ENCODE measurements around the gene ZFC3H1. TPM values are rescaled to one million over a fixed set of nuclear protein-coding genes. Genes with fewer than 3 reads are reported as not detected.
A peak's percentile ranks its signal among the peaks of the same experiment; 100 is the strongest.

Gene ZFC3H1
- total and polyA plus RNA-seq, 2 of the 8 experiments (the other 6 are each of a cell fraction or from before 2014, with no cell fraction given): 20.0 to 32.4 TPM

DNA sequence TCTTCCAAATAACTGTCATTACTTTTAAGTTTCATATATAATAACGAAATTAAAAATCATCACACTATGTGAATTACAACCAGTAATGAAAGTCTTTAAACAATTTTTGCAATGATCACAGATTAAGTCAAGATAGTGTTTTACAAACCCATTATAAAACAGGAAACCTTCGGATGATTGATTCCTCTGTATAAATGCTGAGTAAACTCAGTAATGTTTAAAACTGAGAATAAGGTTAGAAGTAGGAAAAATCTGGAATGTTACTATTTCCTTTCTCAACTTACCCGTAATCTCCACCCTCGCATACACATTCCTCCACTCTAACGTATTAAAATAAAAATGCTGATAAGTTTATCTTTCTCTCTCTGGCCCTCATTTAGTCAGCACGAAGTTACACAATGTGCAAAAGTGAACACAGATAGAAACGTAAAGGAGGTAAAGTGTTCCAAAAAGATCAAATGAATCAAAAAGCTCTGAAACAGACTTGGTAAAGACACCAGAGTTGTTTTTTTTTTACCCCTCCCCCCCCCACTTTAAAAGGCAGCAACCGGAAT, 1.6 kb downstream of the ZFC3H1 start:
- H4K20me1 ChIP-seq (replicated peaks in 1 of 2; ENCODE audit: control insufficient read depth in 1 of 2, insufficient read depth in 2 of 2, low read length in 2 of 2): peaks cover 4 to 7% of the 10 kb centered on the region in 2 experiments
- H2BK20ac ChIP-seq (ENCODE audit: low read length): no peak overlapping the region
- no peak overlapping the region for H3K27ac ChIP-seq (ENCODE audit: low read depth, low read length)
- no peak overlapping the region for H3K18ac ChIP-seq (ENCODE audit: extremely low read depth, low read length)
- no peak overlapping the region for H3K14ac ChIP-seq (ENCODE audit: insufficient read length)
- FAIRE-seq (no peak), DNase-seq (ENCODE audit: low read depth in 1 of 2, low spot score in 2 of 2) (no peak)
- ChIA-PET POLR2A (ENCODE audit: partially characterized antibody) (interaction anchor here (0.6 to 4.5 kb wide), 3 partner anchors 24 to 93 kb away, joined by 3 to 81 read pairs (median 17); partner anchors contain the start of genes RAB21 and TMEM19), CTCF (ENCODE audit: partially characterized antibody) (interaction anchor here (1.0 to 3.4 kb wide), 5 partner anchors 17 to 92 kb away, joined by 3 to 20 read pairs (median 3); partner anchors contain the start of gene RAB21)
- H3K4me2 ChIP-seq (ENCODE audit: insufficient read depth in 1 of 2, low read depth in 2 of 2, low read length in 2 of 2): peak overlapping the region; percentile 68 to 87
- peaks cover 0 to 62% of the 10 kb centered on the region in 2 experiments; a peak in 3 of 4 replicates for H3K79me2 ChIP-seq (ENCODE audit: control insufficient read depth in 1 of 2, insufficient read depth in 2 of 2, low read length in 2 of 2)
- H4K8ac ChIP-seq (ENCODE audit: extremely low read depth, insufficient read depth, low read length): no peak overlapping the region
- no peaks in the 10 kb centered on the region for H3K27me3 ChIP-seq (replicated peaks in 1 of 4; ENCODE audit: control insufficient read depth in 3 of 4, extremely low read depth in 1 of 4, insufficient read depth in 3 of 4, low read length in 3 of 4)
- no peaks in the 10 kb centered on the region; a peak in 1 of 7 replicates for H3K4me1 ChIP-seq (replicated peaks in 1 of 4; ENCODE audit: control insufficient read depth in 3 of 4, insufficient read depth in 4 of 4, low read length in 3 of 4)
- no peak overlapping the region for H2AFZ ChIP-seq (ENCODE audit: low read length)
- H3K56ac ChIP-seq (replicated peaks; ENCODE audit: insufficient read length, low read depth, low read length): no peak overlapping the region
- H3K36me3 ChIP-seq (ENCODE audit: control insufficient read depth in 2 of 4, insufficient read depth in 4 of 4, low read length in 3 of 4): peaks cover 7 to 32% (median 12%) of the 10 kb centered on the region in 4 experiments; a peak in 7 of 8 replicates
- H3K79me1 ChIP-seq (ENCODE audit: low read depth, low read length): no peaks in the 10 kb centered on the region
- H4K5ac ChIP-seq (ENCODE audit: insufficient read length, low read depth, low read length): no peak overlapping the region
- H3K9ac ChIP-seq (replicated peaks in 1 of 4; ENCODE audit: extremely low read depth in 1 of 4, low read depth in 3 of 4, low read length in 3 of 4): peak overlapping the region in 3 of 4 experiments; percentile 9 to 63 (median 57); a peak in 4 of 7 replicates
- WGBS, 2 experiments (ENCODE audit: extremely low coverage in 1 of 2, insufficient coverage in 1 of 2, insufficient read length in 1 of 2, insufficient replicate concordance in 2 of 2, low coverage in 1 of 2, low lambda C conversion rate in 2 of 2, missing lambda C conversion rate in 1 of 2): 52 to 100% methylated on average over 1 to 8 of the region's 8 CpGs
- no peak overlapping the region for H3K4ac ChIP-seq (replicated peaks; ENCODE audit: insufficient read length, low read depth, low read length)
- no peak overlapping the region for H2BK12ac ChIP-seq (ENCODE audit: low read depth, low read length)
- no peaks in the 10 kb centered on the region for H3K9me3 ChIP-seq (ENCODE audit: insufficient read depth in 2 of 2, low read depth in 1 of 2, low read length in 1 of 2)
- H3K4me3 ChIP-seq (ENCODE audit: extremely low read depth in 1 of 4, insufficient read depth in 2 of 4, low read depth in 3 of 4, low read length in 4 of 4): peak overlapping the region; percentile 84 to 98 (median 94)
- no peak for TF ChIP-seq RNF2 (IDR thresholded peaks at IDR 0.05; ENCODE audit: borderline replicate concordance, low read depth, low read length, missing control alignments, poor library complexity, severe bottlenecking)
- TF ChIP-seq, protein P1, sequence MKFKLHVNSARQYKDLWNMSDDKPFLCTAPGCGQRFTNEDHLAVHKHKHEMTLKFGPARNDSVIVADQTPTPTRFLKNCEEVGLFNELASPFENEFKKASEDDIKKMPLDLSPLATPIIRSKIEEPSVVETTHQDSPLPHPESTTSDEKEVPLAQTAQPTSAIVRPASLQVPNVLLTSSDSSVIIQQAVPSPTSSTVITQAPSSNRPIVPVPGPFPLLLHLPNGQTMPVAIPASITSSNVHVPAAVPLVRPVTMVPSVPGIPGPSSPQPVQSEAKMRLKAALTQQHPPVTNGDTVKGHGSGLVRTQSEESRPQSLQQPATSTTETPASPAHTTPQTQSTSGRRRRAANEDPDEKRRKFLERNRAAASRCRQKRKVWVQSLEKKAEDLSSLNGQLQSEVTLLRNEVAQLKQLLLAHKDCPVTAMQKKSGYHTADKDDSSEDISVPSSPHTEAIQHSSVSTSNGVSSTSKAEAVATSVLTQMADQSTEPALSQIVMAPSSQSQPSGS (IDR thresholded peaks at IDR 0.05; ENCODE audit: low read length): no peak
- TF ChIP-seq, protein P2, sequence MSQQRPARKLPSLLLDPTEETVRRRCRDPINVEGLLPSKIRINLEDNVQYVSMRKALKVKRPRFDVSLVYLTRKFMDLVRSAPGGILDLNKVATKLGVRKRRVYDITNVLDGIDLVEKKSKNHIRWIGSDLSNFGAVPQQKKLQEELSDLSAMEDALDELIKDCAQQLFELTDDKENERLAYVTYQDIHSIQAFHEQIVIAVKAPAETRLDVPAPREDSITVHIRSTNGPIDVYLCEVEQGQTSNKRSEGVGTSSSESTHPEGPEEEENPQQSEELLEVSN (IDR thresholded peaks at IDR 0.05): no peak
- TF ChIP-seq TBP (IDR thresholded peaks at IDR 0.05; ENCODE audit: low read depth, low read length): no peak
- no peak overlapping the region for H2BK120ac ChIP-seq (replicated peaks; ENCODE audit: low read depth, low read length)
- H2AK5ac ChIP-seq (ENCODE audit: low read depth, low read length): no peak overlapping the region
- H3K23ac ChIP-seq (ENCODE audit: insufficient read length): no peak overlapping the region
- no peak overlapping the region for H4K91ac ChIP-seq (replicated peaks; ENCODE audit: insufficient read length, low read length)
- H2BK15ac ChIP-seq (ENCODE audit: low read length): no peak overlapping the region
- H3K23me2 ChIP-seq (ENCODE audit: low read depth, low read length): peaks cover 6% of the 10 kb centered on the region; the same call in 1 of the 2 replicates
- no peak overlapping the region for H2BK5ac ChIP-seq (ENCODE audit: low read depth, low read length)

All from H1 (cell line).